Activated naive CD4-positive, alpha-beta T cell treated with anti-CD3 and anti-CD28 coated beads, Interleukin-2, amount 10 ng/mL, durations not matched to agents 7 days and 5 days (primary cell): ENCODE results near the gene LPIN3.

ENCODE experiments used
- CTCF ChIA-PET: fragments of 350-600 bp; sonication (Branson Sonifier 250); formaldehyde crosslinking; loops from one replicate; lab custom pipeline; 2021; ENCODE audit warnings: antibody characterized with exemption; lab: Charles Lee
- DNase-seq: peaks from one replicate; pipeline ENCODE4 v3.0.0-alpha.2; 2020
- H3K27ac Mint-ChIP-seq: one replicate; pipeline ENCODE4 v1.8.0; 2021; ENCODE audit warnings: mild to moderate bottlenecking, moderate library complexity, mixed read lengths
- H3K27me3 Mint-ChIP-seq: one replicate; pipeline ENCODE4 v1.8.0; 2021; ENCODE audit warnings: mild to moderate bottlenecking, mixed read lengths
- H3K36me3 Mint-ChIP-seq: one replicate; pipeline ENCODE4 v1.8.0; 2021; ENCODE audit warnings: mixed read lengths
- H3K4me1 Mint-ChIP-seq: one replicate; pipeline ENCODE4 v1.8.0; 2021; ENCODE audit warnings: mixed read lengths
- H3K4me3 Mint-ChIP-seq: one replicate; pipeline ENCODE4 v1.8.0; 2021; ENCODE audit warnings: mild to moderate bottlenecking, moderate library complexity, mixed read lengths
- H3K9me3 Mint-ChIP-seq: one replicate; pipeline ENCODE4 v1.8.0; 2021; ENCODE audit warnings: mixed read lengths

Gene LPIN3

GRCh38 chr20:41349943-41350342 lies 9.3 kb downstream of the LPIN3 start:
- no peaks in the 10 kb centered on the region for H3K4me1 Mint-ChIP-seq
- CTCF ChIA-PET = interaction anchor here (0.5 kb wide), 1 partner anchor 12 kb away, joined by 3 read pairs; no protein-coding TSS in a partner anchor
- H3K9me3 Mint-ChIP-seq = no peaks in the 10 kb centered on the region
- no peak overlapping the region for H3K27ac Mint-ChIP-seq
- no peaks in the 10 kb centered on the region for H3K36me3 Mint-ChIP-seq
- no peak for DNase-seq
- H3K27me3 Mint-ChIP-seq = peaks cover 8% of the 10 kb centered on the region
- no peak overlapping the region for H3K4me3 Mint-ChIP-seq

DNA sequence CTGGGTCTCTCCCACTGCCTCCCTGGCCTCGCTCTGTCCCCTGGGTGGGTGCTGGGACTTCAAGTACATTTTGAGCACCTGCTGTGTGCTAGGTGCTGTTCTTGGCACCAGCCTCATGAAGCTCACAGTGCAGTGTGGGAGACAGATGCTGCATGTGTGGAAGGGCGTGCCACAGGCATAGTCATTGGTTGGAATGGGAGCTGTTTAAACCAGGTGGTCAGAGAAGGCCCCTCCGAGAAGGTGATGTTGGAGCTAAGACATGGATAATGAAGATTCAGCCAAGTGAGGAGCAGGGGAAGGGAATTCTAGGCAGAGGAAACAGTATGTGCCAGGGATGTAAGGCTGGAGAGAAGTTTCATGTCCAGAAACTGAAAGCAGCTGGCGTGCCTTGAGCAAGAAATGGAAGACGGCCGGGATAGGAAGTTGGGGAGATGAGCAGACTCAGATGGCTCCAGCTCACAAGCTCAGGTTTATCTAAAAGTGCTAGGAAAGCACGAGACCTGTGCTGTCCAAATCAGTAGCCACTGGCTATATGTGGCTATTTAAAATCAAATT lies 9.9 kb downstream of the LPIN3 start:
- no peak for DNase-seq
- H3K27me3 Mint-ChIP-seq = peaks cover 8% of the 10 kb centered on the region
- H3K36me3 Mint-ChIP-seq = no peaks in the 10 kb centered on the region
- no peak overlapping the region for H3K4me3 Mint-ChIP-seq
- CTCF ChIA-PET = interaction anchor here (0.5 kb wide), 1 partner anchor 12 kb away, joined by 3 read pairs; no protein-coding TSS in a partner anchor
- no peaks in the 10 kb centered on the region for H3K9me3 Mint-ChIP-seq
- no peaks in the 10 kb centered on the region for H3K4me1 Mint-ChIP-seq
- no peak overlapping the region for H3K27ac Mint-ChIP-seq

GRCh38 chr20:41352106-41352505 lies 11.5 kb downstream of the LPIN3 start:
- no peak for DNase-seq
- no peaks in the 10 kb centered on the region for H3K9me3 Mint-ChIP-seq
- H3K27ac Mint-ChIP-seq = no peak overlapping the region
- H3K4me1 Mint-ChIP-seq = no peaks in the 10 kb centered on the region
- H3K36me3 Mint-ChIP-seq = no peaks in the 10 kb centered on the region
- H3K4me3 Mint-ChIP-seq = no peak overlapping the region
- H3K27me3 Mint-ChIP-seq = peaks cover 8% of the 10 kb centered on the region
- CTCF ChIA-PET = interaction anchor here (0.6 kb wide), 1 partner anchor 383 kb away, joined by 3 read pairs; no protein-coding TSS in a partner anchor

DNA sequence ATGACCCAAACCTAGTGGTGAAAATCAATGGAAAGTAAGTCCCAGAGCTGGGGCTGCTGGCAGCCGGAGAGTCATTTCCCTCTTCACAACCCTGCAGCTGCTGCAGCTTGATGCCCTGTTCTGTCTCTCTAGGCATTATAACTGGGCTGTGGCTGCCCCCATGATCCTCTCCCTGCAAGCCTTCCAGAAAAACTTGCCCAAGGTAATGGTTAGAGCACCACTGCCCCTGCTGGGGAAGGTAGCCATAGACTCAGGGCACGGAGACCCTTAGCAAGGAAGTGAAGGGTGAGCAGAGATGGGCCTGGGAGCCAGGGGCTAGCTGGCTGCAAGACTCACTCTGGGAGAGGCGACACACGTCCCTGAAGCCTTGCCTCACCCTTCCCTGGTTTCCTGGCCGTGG lies 12.0 kb downstream of the LPIN3 start:
- CTCF ChIA-PET = interaction anchor here (0.6 kb wide), 1 partner anchor 384 kb away, joined by 3 read pairs; no protein-coding TSS in a partner anchor
- Mint-ChIP-seq H3K27me3 (peaks cover 8% of the 10 kb centered on the region), H3K9me3 (no peaks in the 10 kb centered on the region), H3K36me3 (no peaks in the 10 kb centered on the region), H3K27ac (no peak overlapping the region), H3K4me3 (no peak overlapping the region), H3K4me1 (no peaks in the 10 kb centered on the region)
- DNase-seq = no peak

- H3K36me3 Mint-ChIP-seq = no peaks in the 10 kb centered on the region
- CTCF ChIA-PET = no interaction called here
- no peaks in the 10 kb centered on the region for H3K4me1 Mint-ChIP-seq
- H3K4me3 Mint-ChIP-seq = no peak overlapping the region
- H3K27ac Mint-ChIP-seq = no peak overlapping the region
- H3K27me3 Mint-ChIP-seq = peaks cover 6% of the 10 kb centered on the region
- no peak for DNase-seq
- no peaks in the 10 kb centered on the region for H3K9me3 Mint-ChIP-seq
These were observed 12.9 kb downstream of the LPIN3 start for GRCh38 chr20:41353530-41353929.

GRCh38 chr20:41355192-41355591 lies 14.6 kb downstream of the LPIN3 start:
- Mint-ChIP-seq H3K27ac (no peak overlapping the region), H3K36me3 (no peaks in the 10 kb centered on the region), H3K4me1 (no peaks in the 10 kb centered on the region), H3K27me3 (peaks cover 4% of the 10 kb centered on the region), H3K9me3 (no peaks in the 10 kb centered on the region), H3K4me3 (no peak overlapping the region)
- CTCF ChIA-PET = no interaction called here
- DNase-seq = no peak

GRCh38 chr20:41355598-41356203 lies 15.1 kb downstream of the LPIN3 start:
- H3K27me3 Mint-ChIP-seq = no peaks in the 10 kb centered on the region
- no peaks in the 10 kb centered on the region for H3K9me3 Mint-ChIP-seq
- H3K4me3 Mint-ChIP-seq = no peak overlapping the region
- no peak for DNase-seq
- no peak overlapping the region for H3K27ac Mint-ChIP-seq
- CTCF ChIA-PET = no interaction called here
- H3K36me3 Mint-ChIP-seq = no peaks in the 10 kb centered on the region
- no peaks in the 10 kb centered on the region for H3K4me1 Mint-ChIP-seq

GRCh38 chr20:41356951-41357350 lies 16.3 kb downstream of the LPIN3 start:
- no peak overlapping the region for H3K4me3 Mint-ChIP-seq
- DNase-seq = no peak
- CTCF ChIA-PET = no interaction called here
- H3K36me3 Mint-ChIP-seq = no peaks in the 10 kb centered on the region
- H3K4me1 Mint-ChIP-seq = no peaks in the 10 kb centered on the region
- H3K27ac Mint-ChIP-seq = no peak overlapping the region
- no peaks in the 10 kb centered on the region for H3K27me3 Mint-ChIP-seq
- no peaks in the 10 kb centered on the region for H3K9me3 Mint-ChIP-seq

GRCh38 chr20:41357424-41358163 lies 17.0 kb downstream of the LPIN3 start:
- no peak for DNase-seq
- CTCF ChIA-PET = no interaction called here
- no peak overlapping the region for H3K4me3 Mint-ChIP-seq
- H3K9me3 Mint-ChIP-seq = no peaks in the 10 kb centered on the region
- no peaks in the 10 kb centered on the region for H3K4me1 Mint-ChIP-seq
- no peaks in the 10 kb centered on the region for H3K36me3 Mint-ChIP-seq
- H3K27ac Mint-ChIP-seq = no peak overlapping the region
- no peaks in the 10 kb centered on the region for H3K27me3 Mint-ChIP-seq

DNA sequence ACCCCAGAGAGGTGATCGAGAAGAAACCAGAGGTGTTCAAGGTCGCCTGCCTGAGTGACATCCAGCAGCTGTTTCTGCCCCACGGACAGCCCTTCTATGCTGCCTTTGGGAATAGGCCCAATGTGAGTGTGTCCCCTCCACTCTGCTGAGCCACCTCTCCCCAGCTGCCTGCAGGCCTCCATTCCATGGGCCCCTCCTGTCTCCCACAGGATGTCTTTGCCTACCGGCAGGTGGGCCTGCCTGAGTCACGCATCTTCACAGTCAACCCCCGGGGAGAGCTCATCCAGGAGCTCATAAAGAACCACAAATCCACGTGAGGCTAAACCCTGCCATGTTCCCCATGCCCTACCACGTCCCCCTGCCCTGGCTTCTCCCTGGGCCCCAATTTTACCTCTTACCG lies 17.6 kb downstream of the LPIN3 start:
- no peak overlapping the region for H3K4me3 Mint-ChIP-seq
- no peaks in the 10 kb centered on the region for H3K9me3 Mint-ChIP-seq
- no peak for DNase-seq
- CTCF ChIA-PET = no interaction called here
- H3K4me1 Mint-ChIP-seq = no peaks in the 10 kb centered on the region
- no peaks in the 10 kb centered on the region for H3K27me3 Mint-ChIP-seq
- no peaks in the 10 kb centered on the region for H3K36me3 Mint-ChIP-seq
- no peak overlapping the region for H3K27ac Mint-ChIP-seq

DNA sequence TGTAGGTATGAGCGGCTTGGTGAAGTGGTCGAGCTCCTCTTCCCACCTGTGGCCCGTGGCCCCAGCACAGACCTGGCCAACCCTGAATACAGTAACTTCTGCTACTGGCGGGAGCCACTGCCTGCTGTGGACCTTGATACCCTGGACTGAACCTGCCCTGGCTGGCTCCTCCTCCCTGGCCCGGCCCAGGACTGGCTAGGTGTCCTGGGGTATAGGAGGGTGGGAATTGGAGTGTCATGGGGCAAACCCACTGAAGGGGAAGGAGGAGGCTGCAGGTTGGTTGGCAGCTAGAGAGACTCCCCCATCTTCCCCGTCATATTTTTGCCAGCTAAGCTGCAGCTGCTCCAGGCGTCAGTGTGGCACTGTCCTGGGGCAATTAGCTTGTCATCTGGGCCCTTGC lies 18.1 kb downstream of the LPIN3 start:
- H3K4me1 Mint-ChIP-seq = no peaks in the 10 kb centered on the region
- H3K27ac Mint-ChIP-seq = no peak overlapping the region
- H3K36me3 Mint-ChIP-seq = no peaks in the 10 kb centered on the region
- no peaks in the 10 kb centered on the region for H3K9me3 Mint-ChIP-seq
- H3K27me3 Mint-ChIP-seq = no peaks in the 10 kb centered on the region
- DNase-seq = no peak
- CTCF ChIA-PET = no interaction called here
- no peak overlapping the region for H3K4me3 Mint-ChIP-seq

GRCh38 chr20:41359541-41360011 lies 19.0 kb downstream of the LPIN3 start:
- Mint-ChIP-seq H3K9me3 (no peaks in the 10 kb centered on the region), H3K27me3 (peaks cover 3% of the 10 kb centered on the region), H3K36me3 (no peaks in the 10 kb centered on the region), H3K4me1 (no peaks in the 10 kb centered on the region), H3K4me3 (no peak overlapping the region), H3K27ac (no peak overlapping the region)
- CTCF ChIA-PET = no interaction called here
- no peak for DNase-seq

DNA sequence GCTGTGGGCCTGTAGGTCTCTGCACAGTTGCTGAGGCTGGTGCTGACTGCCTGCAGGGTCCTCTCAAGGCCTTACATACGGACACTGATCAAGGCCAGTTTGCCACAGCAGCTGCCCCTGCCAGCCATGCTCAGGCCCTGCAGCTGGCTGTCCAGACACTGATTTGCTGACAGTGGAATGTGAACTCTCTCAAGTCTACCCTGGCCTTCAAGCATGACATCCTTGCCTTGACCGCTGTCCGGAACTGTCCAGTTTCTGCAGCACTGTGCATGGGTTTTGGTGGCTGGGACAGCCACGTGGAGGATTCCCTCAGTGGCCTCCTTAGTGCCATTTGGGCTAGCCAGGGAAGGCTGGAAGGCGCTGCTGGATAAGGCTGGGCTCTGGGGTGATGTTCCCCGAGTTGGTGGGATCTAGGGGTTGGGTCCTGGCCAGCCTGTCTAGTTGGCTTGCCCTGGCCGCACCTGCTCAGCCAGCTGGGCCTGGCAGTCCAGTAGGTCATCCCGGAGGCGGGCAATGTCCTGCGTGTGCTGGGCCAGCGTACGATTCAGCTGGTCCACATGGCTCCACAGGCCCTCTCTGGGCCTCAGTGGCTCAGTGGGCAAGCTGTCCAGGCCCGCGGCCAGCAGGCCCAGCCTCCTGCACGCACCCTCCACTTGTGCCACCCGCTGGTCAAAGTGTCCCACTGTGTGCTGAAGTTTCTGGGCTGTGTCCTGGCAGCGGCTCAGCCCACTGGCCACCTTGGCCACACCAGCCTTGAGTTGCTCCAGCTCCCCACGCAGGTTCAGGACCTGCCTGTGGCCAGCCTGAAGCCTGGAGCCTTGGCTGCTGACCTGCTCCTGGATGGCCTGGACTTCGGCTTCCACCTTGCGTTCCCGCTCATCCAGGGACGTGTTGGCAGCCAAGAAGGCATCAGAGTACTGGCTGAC lies 20.5 kb downstream of the LPIN3 start:
- no peak for DNase-seq
- H3K27ac Mint-ChIP-seq = no peak overlapping the region
- no peaks in the 10 kb centered on the region for H3K36me3 Mint-ChIP-seq
- H3K27me3 Mint-ChIP-seq = peaks cover 18% of the 10 kb centered on the region
- CTCF ChIA-PET = no interaction called here
- H3K9me3 Mint-ChIP-seq = no peaks in the 10 kb centered on the region
- H3K4me1 Mint-ChIP-seq = no peaks in the 10 kb centered on the region
- no peak overlapping the region for H3K4me3 Mint-ChIP-seq
